Progenitor cell of endocrine pancreas (in vitro differentiated cells): ENCODE measurements around the gene BACH2. TPM values are rescaled to one million over a fixed set of nuclear protein-coding genes. Genes with fewer than 3 reads are reported as not detected.

Source experiments
- DNase-seq: peaks from one replicate; pipeline ENCODE4 v3.0.0; 2021; ENCODE audit warnings: low spot score; ENCODE audit not compliant: unreplicated experiment
- H3K27ac Mint-ChIP-seq: 2 replicates; pipeline ENCODE4 v1.8.0; 2021; ENCODE audit warnings: mild to moderate bottlenecking, moderate library complexity, mixed read lengths
- H3K27me3 Mint-ChIP-seq: 2 replicates; pipeline ENCODE4 v1.8.0; 2021; ENCODE audit warnings: mixed read lengths
- H3K36me3 Mint-ChIP-seq: 2 replicates; pipeline ENCODE4 v1.8.0; 2022; ENCODE audit warnings: mixed read lengths; ENCODE audit not compliant: insufficient read depth
- H3K4me1 Mint-ChIP-seq: 2 replicates; pipeline ENCODE4 v1.8.0; 2021; ENCODE audit warnings: low read depth, mixed read lengths
- H3K4me3 Mint-ChIP-seq: 2 replicates; pipeline ENCODE4 v1.8.0; 2021; ENCODE audit warnings: low read depth, mild to moderate bottlenecking, moderate library complexity, mixed read lengths
- H3K9me3 Mint-ChIP-seq: 2 replicates; pipeline ENCODE4 v1.8.0; 2021; ENCODE audit warnings: low read depth, mixed read lengths
- CTCF ChIP-seq: fragments of 200-600 bp; sonication (generic); IDR thresholded peaks from one replicate; pipeline ENCODE4 v1.5.0; 2021; ENCODE audit warnings: antibody characterized with exemption, mild to moderate bottlenecking; ENCODE audit not compliant: unreplicated experiment
- total RNA-seq: library from RNA; stranded (reverse); gene quantifications from 2 replicates; pipeline ENCODE4 v1.2.1, GENCODE V29; 2021

The BACH2 gene
- total RNA-seq, 1 donor from 2014 or later: 11.2 TPM

- no peak for DNase-seq
- Mint-ChIP-seq H3K4me3 (no peak overlapping the region), H3K4me1 (peaks cover 19% of the 10 kb centered on the region), H3K27ac (no peak overlapping the region), H3K36me3 (no peaks in the 10 kb centered on the region), H3K27me3 (no peaks in the 10 kb centered on the region), H3K9me3 (peaks cover 3% of the 10 kb centered on the region)
- no peak for TF ChIP-seq CTCF
Observed at GRCh38 chr6:90160013-90160412, 136.6 kb downstream of the BACH2 start.

- Mint-ChIP-seq H3K36me3 (no peaks in the 10 kb centered on the region), H3K9me3 (peaks cover 3% of the 10 kb centered on the region), H3K4me1 (peaks cover 19% of the 10 kb centered on the region), H3K27ac (no peak overlapping the region), H3K4me3 (no peak overlapping the region), H3K27me3 (no peaks in the 10 kb centered on the region)
- no peak for TF ChIP-seq CTCF
- no peak for DNase-seq
Observed at GRCh38 chr6:90159452-90159851, 137.2 kb downstream of the BACH2 start.

- peaks cover 3% of the 10 kb centered on the region for H3K27me3 Mint-ChIP-seq
- no peak overlapping the region for H3K4me3 Mint-ChIP-seq
- peaks cover 19% of the 10 kb centered on the region for H3K4me1 Mint-ChIP-seq
- no peaks in the 10 kb centered on the region for H3K36me3 Mint-ChIP-seq
- TF ChIP-seq CTCF: no peak
- H3K9me3 Mint-ChIP-seq: peaks cover 3% of the 10 kb centered on the region
- no peak overlapping the region for H3K27ac Mint-ChIP-seq
- DNase-seq: no peak
Observed at GRCh38 chr6:90158936-90159335, 137.7 kb downstream of the BACH2 start.

GRCh38 chr6:90157441-90157840 is 139.2 kb downstream of the BACH2 start:
- H3K27me3 Mint-ChIP-seq: peaks cover 3% of the 10 kb centered on the region
- no peak for TF ChIP-seq CTCF
- peaks cover 12% of the 10 kb centered on the region for H3K4me1 Mint-ChIP-seq
- no peak overlapping the region for H3K27ac Mint-ChIP-seq
- DNase-seq: no peak
- peaks cover 3% of the 10 kb centered on the region for H3K9me3 Mint-ChIP-seq
- no peak overlapping the region for H3K4me3 Mint-ChIP-seq
- no peaks in the 10 kb centered on the region for H3K36me3 Mint-ChIP-seq

- TF ChIP-seq CTCF: no peak
- Mint-ChIP-seq H3K36me3 (no peaks in the 10 kb centered on the region), H3K27me3 (peaks cover 3% of the 10 kb centered on the region), H3K27ac (no peak overlapping the region), H3K4me3 (no peak overlapping the region), H3K9me3 (peaks cover 3% of the 10 kb centered on the region), H3K4me1 (peaks cover 12% of the 10 kb centered on the region)
- DNase-seq: no peak
Observed at GRCh38 chr6:90156861-90157260, 139.8 kb downstream of the BACH2 start.
